Keratinocyte (primary cell): ENCODE results near the gene CCDC60. TPM values are rescaled to one million over a fixed set of nuclear protein-coding genes. Genes with fewer than 3 reads are reported as not detected.

Experiments
- DNase-seq: peaks from one replicate; pipeline ENCODE4 v3.0.0-alpha.2; 2011; ENCODE audit warnings: low read depth, missing footprints, low spot score
- FAIRE-seq: peaks from 2 replicates; lab custom pipeline; 2011; peaks lifted over from hg19 to GRCh38; lab: Jason Lieb, UNC
- H2AFZ ChIP-seq: 2 replicates; pipeline ENCODE4 v1.6.0; 2012; ENCODE audit warnings: low read length, control low read depth, inconsistent platforms; ENCODE audit not compliant: control insufficient read depth
- H3K27ac ChIP-seq: 2 replicates; pipeline ENCODE4 v1.5.1; 2011; ENCODE audit warnings: low read length; ENCODE audit not compliant: control insufficient read depth, insufficient read depth
- H3K27me3 ChIP-seq: 3 replicates; pipeline ENCODE4 v1.6.0; 2011; ENCODE audit warnings: low read length; ENCODE audit not compliant: control insufficient read depth, insufficient read depth; ENCODE audit errors: extremely low read depth
- H3K36me3 ChIP-seq, 2 experiments: 2 replicates in 1 of 2; 3 replicates in 1 of 2; pipeline ENCODE4 v1.5.1; 2011; ENCODE audit warnings: low read length in 2 of 2, mild to moderate bottlenecking in 1 of 2; ENCODE audit not compliant: control insufficient read depth in 2 of 2, insufficient read depth in 2 of 2; ENCODE audit errors: extremely low read depth in 1 of 2
- H3K4me1 ChIP-seq: 3 replicates; pipeline ENCODE4 v1.5.1; 2011; ENCODE audit warnings: low read length; ENCODE audit not compliant: control insufficient read depth, insufficient read depth; ENCODE audit errors: extremely low read depth
- H3K4me2 ChIP-seq: 3 replicates; pipeline ENCODE4 v1.6.0; 2011; ENCODE audit warnings: low read depth, low read length; ENCODE audit not compliant: control insufficient read depth, insufficient read depth; ENCODE audit errors: extremely low read depth
- H3K4me3 ChIP-seq, 3 experiments: fragments of 200-600 bp in 1 of 3; sonication (generic) in 1 of 3; 2 replicates in 2 of 3; 3 replicates in 1 of 3; pipeline ENCODE4 v1.5.1; 2011 to 2016; ENCODE audit warnings: low read length in 3 of 3, mild to moderate bottlenecking in 3 of 3, control low read depth in 2 of 3, inconsistent platforms in 1 of 3, low read depth in 1 of 3, mixed read lengths in 1 of 3, mixed run types in 1 of 3, moderate library complexity in 1 of 3; ENCODE audit not compliant: control insufficient read depth in 2 of 3, insufficient read depth in 2 of 3; ENCODE audit errors: extremely low read depth in 1 of 3
- H3K79me2 ChIP-seq: 2 replicates; pipeline ENCODE4 v1.6.0; 2012; ENCODE audit warnings: low read length; ENCODE audit not compliant: control insufficient read depth, insufficient read depth
- H3K9ac ChIP-seq: 3 replicates; pipeline ENCODE4 v1.6.0; 2011; ENCODE audit warnings: low read length; ENCODE audit not compliant: control insufficient read depth, insufficient read depth; ENCODE audit errors: extremely low read depth
- H3K9me1 ChIP-seq: 3 replicates; pipeline ENCODE4 v1.6.0; 2011; ENCODE audit warnings: low read length; ENCODE audit not compliant: control insufficient read depth, insufficient read depth; ENCODE audit errors: extremely low read depth
- H3K9me3 ChIP-seq: 2 replicates; pipeline ENCODE4 v1.5.1; 2012; ENCODE audit warnings: low read depth, low read length; ENCODE audit not compliant: control insufficient read depth
- H4K20me1 ChIP-seq: 3 replicates; pipeline ENCODE4 v1.6.0; 2011; ENCODE audit warnings: low read length; ENCODE audit not compliant: control insufficient read depth, insufficient read depth; ENCODE audit errors: extremely low read depth
- CTCF ChIP-seq, 3 experiments: IDR thresholded peaks in 1 of 3; conservative IDR thresholded peaks in 1 of 3; optimal IDR thresholded peaks in 1 of 3; 2 replicates in 2 of 3; 3 replicates in 1 of 3; pipeline versions ENCODE3 to v1.5.1; 2011; ENCODE audit warnings: low read length in 3 of 3, mild to moderate bottlenecking in 3 of 3, moderate library complexity in 2 of 3, control low read depth in 1 of 3, inconsistent platforms in 1 of 3; ENCODE audit not compliant: insufficient read depth in 2 of 3; ENCODE audit errors: extremely low read depth in 1 of 3
- EZH2 ChIP-seq: IDR thresholded peaks from one replicate; pipeline ENCODE4 v1.6.1; 2012; ENCODE audit warnings: inconsistent platforms, mild to moderate bottlenecking, low read length, moderate library complexity
- dilution Hi-C: fragments of 300-500 bp; cut with MboI; formaldehyde crosslinking; loops from one replicate; pipeline ENCODE4 v1.7.0; 2020; ENCODE audit warnings: low sequenced_read_pairs; ENCODE audit not compliant: extremely low pct_ligation_motif_present
- polyA plus RNA-seq, 5 experiments: library from polyadenylated mRNA; depleted of rRNA in 3 of 5; stranded (reverse) in 3 of 5; stranded (forward) in 1 of 5; unstranded in 1 of 5; fragments of >200 nt; gene quantifications; 1 replicate in 1 of 5; 2 replicates in 3 of 5; 3 replicates in 1 of 5; pipeline versions ENCODE4 v1.2.1 to v1.2.3, GENCODE V29; 2011 to 2012; ENCODE audit warnings: missing spikeins in 2 of 5, low read depth in 1 of 5, low replicate concordance in 1 of 5

CCDC60 gene
- polyA plus RNA-seq, 1 donor (not counting 4 experiments of a cell fraction or from before 2014, with no cell fraction given), result 0.09 TPM

- FAIRE-seq (peak; percentile 29), DNase-seq (peak; percentile 19)
- Histone ChIP-seq H4K20me1 (no peaks in the 10 kb centered on the region), H3K27me3 (no peaks in the 10 kb centered on the region), H3K4me1 (no peaks in the 10 kb centered on the region), H3K4me3 (no peak overlapping the region), H3K27ac (no peak overlapping the region), H3K9me3 (no peaks in the 10 kb centered on the region), H3K36me3 (no peaks in the 10 kb centered on the region), H3K79me2 (no peaks in the 10 kb centered on the region), H3K4me2 (no peak overlapping the region), H2AFZ (no peak overlapping the region), H3K9me1 (no peaks in the 10 kb centered on the region), H3K9ac (no peak overlapping the region)
- dilution Hi-C loops, result no loop called here
- TF ChIP-seq EZH2 (no peak), CTCF (optimal IDR thresholded peaks at IDR 0.05 in 1 of 3, IDR thresholded peaks at IDR 0.05 in 1 of 3, conservative IDR thresholded peaks at IDR 0.05 in 1 of 3; ENCODE audit: extremely low read depth in 1 of 3, insufficient read depth in 2 of 3, low read length in 3 of 3) (peak; percentile 65 to 78 (median 68))
Observed at GRCh38 chr12:119412811-119413794, 78.6 kb downstream of the CCDC60 start.

GRCh38 chr12:119415714-119416113 is 81.2 kb downstream of the CCDC60 start:
- FAIRE-seq, result no peak
- DNase-seq, result no peak
- TF ChIP-seq EZH2, result no peak
- TF ChIP-seq CTCF (optimal IDR thresholded peaks at IDR 0.05 in 1 of 3, IDR thresholded peaks at IDR 0.05 in 1 of 3, conservative IDR thresholded peaks at IDR 0.05 in 1 of 3; ENCODE audit: extremely low read depth in 1 of 3, insufficient read depth in 2 of 3, low read length in 3 of 3), result no peak
- Histone ChIP-seq H4K20me1 (no peaks in the 10 kb centered on the region), H3K9ac (no peak overlapping the region), H3K9me1 (no peaks in the 10 kb centered on the region), H3K36me3 (no peaks in the 10 kb centered on the region), H3K79me2 (no peaks in the 10 kb centered on the region), H3K4me1 (no peaks in the 10 kb centered on the region), H3K9me3 (no peaks in the 10 kb centered on the region), H3K4me3 (no peak overlapping the region), H3K27me3 (no peaks in the 10 kb centered on the region), H3K27ac (no peak overlapping the region), H2AFZ (no peak overlapping the region), H3K4me2 (no peak overlapping the region)
- dilution Hi-C loops, result no loop called here
